ENCODE measurements around the gene EEIG1. TPM values are rescaled to one million over a fixed set of nuclear protein-coding genes. Genes with fewer than 3 reads are reported as not detected.

Gene EEIG1
- total and polyA plus RNA-seq, 2 experiments from 2014 or later: 6.1 to 9.3 TPM

- no peak overlapping the region for H3K9ac ChIP-seq
- no peak overlapping the region for H3K4me2 ChIP-seq (ENCODE audit: unreplicated experiment)
- no peak overlapping the region for H3K4me3 ChIP-seq
- H4K20me1 ChIP-seq (ENCODE audit: insufficient read depth): no peaks in the 10 kb centered on the region
- no peaks in the 10 kb centered on the region for H3K9me3 ChIP-seq (ENCODE audit: low read depth)
- H3K27ac ChIP-seq: no peak overlapping the region
- H3F3A ChIP-seq (ENCODE audit: insufficient read depth): no peaks in the 10 kb centered on the region
- no peaks in the 10 kb centered on the region; the same call in 1 of the 2 replicates for H3K4me1 ChIP-seq (ENCODE audit: insufficient read depth)
- no peaks in the 10 kb centered on the region for H3K27me3 ChIP-seq (replicated peaks; ENCODE audit: insufficient read depth)
- DNase-seq: no peak
- H3K9me2 ChIP-seq (ENCODE audit: insufficient read depth): no peaks in the 10 kb centered on the region
- H3K79me2 ChIP-seq (ENCODE audit: insufficient read depth): no peaks in the 10 kb centered on the region
- WGBS, 2 experiments (ENCODE audit: low coverage in 1 of 2, low lambda C conversion rate in 2 of 2, missing lambda C conversion rate in 2 of 2): 81 to 86% methylated on average over 5 of the region's 5 CpGs
- in situ Hi-C loops (cut with MboI): no loop called here
- TF ChIP-seq EZH2phosphoT487 (IDR thresholded peaks at IDR 0.05; ENCODE audit: insufficient read depth, low read depth) (no peak), EZH2 (IDR thresholded peaks at IDR 0.05; ENCODE audit: insufficient read depth, poor library complexity, severe bottlenecking) (no peak)
- no peaks in the 10 kb centered on the region for H3K36me3 ChIP-seq (ENCODE audit: low read depth)
- no peak overlapping the region for H2AFZ ChIP-seq
These were observed 27.4 kb upstream of the EEIG1 start for GRCh38 chr9:128008171-128008570.

GRCh38 chr9:128007566-128008138, 26.9 kb upstream of the EEIG1 start:
- H3K9me2 ChIP-seq (ENCODE audit: insufficient read depth): no peaks in the 10 kb centered on the region
- TF ChIP-seq EZH2 (IDR thresholded peaks at IDR 0.05; ENCODE audit: insufficient read depth, poor library complexity, severe bottlenecking): no peak
- in situ Hi-C loops (cut with MboI): no loop called here
- H3K79me2 ChIP-seq (ENCODE audit: insufficient read depth): no peaks in the 10 kb centered on the region
- no peak overlapping the region for H3K9ac ChIP-seq
- no peak overlapping the region for H3K4me2 ChIP-seq (ENCODE audit: unreplicated experiment)
- no peaks in the 10 kb centered on the region for H3K36me3 ChIP-seq (ENCODE audit: low read depth)
- H3K4me1 ChIP-seq (ENCODE audit: insufficient read depth): no peaks in the 10 kb centered on the region; the same call in 1 of the 2 replicates
- no peak overlapping the region for H3K27ac ChIP-seq
- no peaks in the 10 kb centered on the region for H3F3A ChIP-seq (ENCODE audit: insufficient read depth)
- 75 to 76% methylated on average over 10 of the region's 10 CpGs for WGBS, 2 experiments (ENCODE audit: low coverage in 1 of 2, low lambda C conversion rate in 2 of 2, missing lambda C conversion rate in 2 of 2)
- H3K9me3 ChIP-seq (ENCODE audit: low read depth): no peaks in the 10 kb centered on the region
- H4K20me1 ChIP-seq (ENCODE audit: insufficient read depth): no peaks in the 10 kb centered on the region
- no peak overlapping the region for H3K4me3 ChIP-seq
- H3K27me3 ChIP-seq (replicated peaks; ENCODE audit: insufficient read depth): no peaks in the 10 kb centered on the region
- no peak overlapping the region for H2AFZ ChIP-seq
- DNase-seq: peak; percentile 40

GRCh38 chr9:128006332-128006996, 25.7 kb upstream of the EEIG1 start:
- H3K4me1 ChIP-seq (ENCODE audit: insufficient read depth): peaks cover 1% of the 10 kb centered on the region
- H3K9me2 ChIP-seq (ENCODE audit: insufficient read depth): no peaks in the 10 kb centered on the region
- no peak overlapping the region for H3K4me3 ChIP-seq
- H4K20me1 ChIP-seq (ENCODE audit: insufficient read depth): no peaks in the 10 kb centered on the region
- no peak for TF ChIP-seq EZH2 (IDR thresholded peaks at IDR 0.05; ENCODE audit: insufficient read depth, poor library complexity, severe bottlenecking)
- TF ChIP-seq EZH2phosphoT487 (IDR thresholded peaks at IDR 0.05; ENCODE audit: insufficient read depth, low read depth): no peak
- WGBS, 2 experiments (ENCODE audit: low coverage in 1 of 2, low lambda C conversion rate in 2 of 2, missing lambda C conversion rate in 2 of 2): 83 to 84% methylated on average over 11 of the region's 11 CpGs
- no peaks in the 10 kb centered on the region for H3K27me3 ChIP-seq (replicated peaks; ENCODE audit: insufficient read depth)
- H3K79me2 ChIP-seq (ENCODE audit: insufficient read depth): no peaks in the 10 kb centered on the region
- no peaks in the 10 kb centered on the region for H3K9me3 ChIP-seq (ENCODE audit: low read depth)
- H3K27ac ChIP-seq: no peak overlapping the region
- no peak overlapping the region for H2AFZ ChIP-seq
- H3K36me3 ChIP-seq (ENCODE audit: low read depth): no peaks in the 10 kb centered on the region
- in situ Hi-C loops (cut with MboI): no loop called here
- H3K9ac ChIP-seq: no peak overlapping the region
- no peak overlapping the region for H3K4me2 ChIP-seq (ENCODE audit: unreplicated experiment)
- peaks cover 2% of the 10 kb centered on the region for H3F3A ChIP-seq (ENCODE audit: insufficient read depth)
- peak; percentile 37 for DNase-seq

GRCh38 chr9:128005923-128006322, 25.1 kb upstream of the EEIG1 start:
- no peaks in the 10 kb centered on the region for H3K9me3 ChIP-seq (ENCODE audit: low read depth)
- H3K4me3 ChIP-seq: no peak overlapping the region
- no peaks in the 10 kb centered on the region for H3K36me3 ChIP-seq (ENCODE audit: low read depth)
- H3K27ac ChIP-seq: no peak overlapping the region
- no peak overlapping the region for H2AFZ ChIP-seq
- H3K4me2 ChIP-seq (ENCODE audit: unreplicated experiment): no peak overlapping the region
- 72% methylated on average over 12 of the region's 12 CpGs for WGBS, 2 experiments (ENCODE audit: low coverage in 1 of 2, low lambda C conversion rate in 2 of 2, missing lambda C conversion rate in 2 of 2)
- H3K9me2 ChIP-seq (ENCODE audit: insufficient read depth): no peaks in the 10 kb centered on the region
- H4K20me1 ChIP-seq (ENCODE audit: insufficient read depth): no peaks in the 10 kb centered on the region
- no peaks in the 10 kb centered on the region for H3K27me3 ChIP-seq (replicated peaks; ENCODE audit: insufficient read depth)
- H3K79me2 ChIP-seq (ENCODE audit: insufficient read depth): no peaks in the 10 kb centered on the region
- in situ Hi-C loops (cut with MboI): no loop called here
- H3K9ac ChIP-seq: no peak overlapping the region
- H3K4me1 ChIP-seq (ENCODE audit: insufficient read depth): peaks cover 6% of the 10 kb centered on the region
- peaks cover 7% of the 10 kb centered on the region for H3F3A ChIP-seq (ENCODE audit: insufficient read depth)
- DNase-seq: no peak
- TF ChIP-seq EZH2 (IDR thresholded peaks at IDR 0.05; ENCODE audit: insufficient read depth, poor library complexity, severe bottlenecking) (no peak), EZH2phosphoT487 (IDR thresholded peaks at IDR 0.05; ENCODE audit: insufficient read depth, low read depth) (no peak)

All from GM23248 (cell line).